Measurements from ENCODE around the gene KPNA1.

DNA sequence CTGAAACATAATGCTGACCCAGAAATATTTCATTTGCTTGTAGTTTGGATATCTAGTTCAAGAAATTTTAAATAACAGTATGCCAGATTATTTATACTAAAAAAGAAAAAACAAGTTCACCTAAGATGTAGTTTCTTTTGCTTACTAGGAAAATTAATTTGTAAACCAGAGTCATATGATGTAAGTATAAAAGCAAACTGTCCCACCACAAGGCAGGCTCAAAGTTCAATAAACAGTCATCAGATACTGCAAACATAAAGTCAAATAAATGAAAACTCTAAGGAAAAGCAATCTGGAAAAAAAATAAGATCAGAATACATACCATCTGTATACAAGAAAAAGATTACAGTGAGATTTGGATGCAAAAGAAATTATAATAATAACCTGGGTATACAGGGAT lies 58.7 kb downstream of the KPNA1 start:
- TF ChIP-seq, protein P1, sequence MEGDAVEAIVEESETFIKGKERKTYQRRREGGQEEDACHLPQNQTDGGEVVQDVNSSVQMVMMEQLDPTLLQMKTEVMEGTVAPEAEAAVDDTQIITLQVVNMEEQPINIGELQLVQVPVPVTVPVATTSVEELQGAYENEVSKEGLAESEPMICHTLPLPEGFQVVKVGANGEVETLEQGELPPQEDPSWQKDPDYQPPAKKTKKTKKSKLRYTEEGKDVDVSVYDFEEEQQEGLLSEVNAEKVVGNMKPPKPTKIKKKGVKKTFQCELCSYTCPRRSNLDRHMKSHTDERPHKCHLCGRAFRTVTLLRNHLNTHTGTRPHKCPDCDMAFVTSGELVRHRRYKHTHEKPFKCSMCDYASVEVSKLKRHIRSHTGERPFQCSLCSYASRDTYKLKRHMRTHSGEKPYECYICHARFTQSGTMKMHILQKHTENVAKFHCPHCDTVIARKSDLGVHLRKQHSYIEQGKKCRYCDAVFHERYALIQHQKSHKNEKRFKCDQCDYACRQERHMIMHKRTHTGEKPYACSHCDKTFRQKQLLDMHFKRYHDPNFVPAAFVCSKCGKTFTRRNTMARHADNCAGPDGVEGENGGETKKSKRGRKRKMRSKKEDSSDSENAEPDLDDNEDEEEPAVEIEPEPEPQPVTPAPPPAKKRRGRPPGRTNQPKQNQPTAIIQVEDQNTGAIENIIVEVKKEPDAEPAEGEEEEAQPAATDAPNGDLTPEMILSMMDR (IDR thresholded peaks at IDR 0.05): no peak
- no peak for TF ChIP-seq RCOR1 (IDR thresholded peaks at IDR 0.05; ENCODE audit: low read length)
- no peak for TF ChIP-seq POLR2AphosphoS5 (IDR thresholded peaks at IDR 0.05; ENCODE audit: low read depth, low read length)
- TF ChIP-seq GABPA (IDR thresholded peaks at IDR 0.05; ENCODE audit: low read depth): no peak
- TF ChIP-seq, protein P2, sequence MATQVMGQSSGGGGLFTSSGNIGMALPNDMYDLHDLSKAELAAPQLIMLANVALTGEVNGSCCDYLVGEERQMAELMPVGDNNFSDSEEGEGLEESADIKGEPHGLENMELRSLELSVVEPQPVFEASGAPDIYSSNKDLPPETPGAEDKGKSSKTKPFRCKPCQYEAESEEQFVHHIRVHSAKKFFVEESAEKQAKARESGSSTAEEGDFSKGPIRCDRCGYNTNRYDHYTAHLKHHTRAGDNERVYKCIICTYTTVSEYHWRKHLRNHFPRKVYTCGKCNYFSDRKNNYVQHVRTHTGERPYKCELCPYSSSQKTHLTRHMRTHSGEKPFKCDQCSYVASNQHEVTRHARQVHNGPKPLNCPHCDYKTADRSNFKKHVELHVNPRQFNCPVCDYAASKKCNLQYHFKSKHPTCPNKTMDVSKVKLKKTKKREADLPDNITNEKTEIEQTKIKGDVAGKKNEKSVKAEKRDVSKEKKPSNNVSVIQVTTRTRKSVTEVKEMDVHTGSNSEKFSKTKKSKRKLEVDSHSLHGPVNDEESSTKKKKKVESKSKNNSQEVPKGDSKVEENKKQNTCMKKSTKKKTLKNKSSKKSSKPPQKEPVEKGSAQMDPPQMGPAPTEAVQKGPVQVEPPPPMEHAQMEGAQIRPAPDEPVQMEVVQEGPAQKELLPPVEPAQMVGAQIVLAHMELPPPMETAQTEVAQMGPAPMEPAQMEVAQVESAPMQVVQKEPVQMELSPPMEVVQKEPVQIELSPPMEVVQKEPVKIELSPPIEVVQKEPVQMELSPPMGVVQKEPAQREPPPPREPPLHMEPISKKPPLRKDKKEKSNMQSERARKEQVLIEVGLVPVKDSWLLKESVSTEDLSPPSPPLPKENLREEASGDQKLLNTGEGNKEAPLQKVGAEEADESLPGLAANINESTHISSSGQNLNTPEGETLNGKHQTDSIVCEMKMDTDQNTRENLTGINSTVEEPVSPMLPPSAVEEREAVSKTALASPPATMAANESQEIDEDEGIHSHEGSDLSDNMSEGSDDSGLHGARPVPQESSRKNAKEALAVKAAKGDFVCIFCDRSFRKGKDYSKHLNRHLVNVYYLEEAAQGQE (IDR thresholded peaks at IDR 0.05; ENCODE audit: low read depth, low read length): no peak

Data from SK-N-SH (cell line).